ENCODE results near the gene TRIM68. TPM values are rescaled to one million over a fixed set of nuclear protein-coding genes. Genes with fewer than 3 reads are reported as not detected.
A peak's percentile ranks its signal among the peaks of the same experiment; 100 is the strongest.

The TRIM68 gene
- total and polyA plus RNA-seq, 4 donors, result 2.6 to 11.2 (median 5.4) TPM

DNA sequence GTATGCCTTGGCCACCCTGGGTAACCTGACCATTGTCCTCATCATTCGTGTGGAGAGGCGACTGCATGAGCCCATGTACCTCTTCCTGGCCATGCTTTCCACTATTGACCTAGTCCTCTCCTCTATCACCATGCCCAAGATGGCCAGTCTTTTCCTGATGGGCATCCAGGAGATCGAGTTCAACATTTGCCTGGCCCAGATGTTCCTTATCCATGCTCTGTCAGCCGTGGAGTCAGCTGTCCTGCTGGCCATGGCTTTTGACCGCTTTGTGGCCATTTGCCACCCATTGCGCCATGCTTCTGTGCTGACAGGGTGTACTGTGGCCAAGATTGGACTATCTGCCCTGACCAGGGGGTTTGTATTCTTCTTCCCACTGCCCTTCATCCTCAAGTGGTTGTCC is 31.9 kb upstream of the TRIM68 start:
- H3K9me3 ChIP-seq (ENCODE audit: control insufficient read depth in 4 of 4, low read length in 3 of 4), result no peaks in the 10 kb centered on the region
- no peak overlapping the region for H3K4me3 ChIP-seq (ENCODE audit: low read depth in 1 of 3, low read length in 3 of 3)
- DNase-seq (ENCODE audit: low spot score), result no peak
- no peaks in the 10 kb centered on the region for H3K36me3 ChIP-seq (ENCODE audit: control insufficient read depth in 4 of 4, insufficient read depth in 3 of 4, low read depth in 1 of 4, low read length in 3 of 4)
- TF ChIP-seq RAD21 (IDR thresholded peaks at IDR 0.05), result no peak
- no peak for TF ChIP-seq JUND (IDR thresholded peaks at IDR 0.05)
- TF ChIP-seq, protein P1, sequence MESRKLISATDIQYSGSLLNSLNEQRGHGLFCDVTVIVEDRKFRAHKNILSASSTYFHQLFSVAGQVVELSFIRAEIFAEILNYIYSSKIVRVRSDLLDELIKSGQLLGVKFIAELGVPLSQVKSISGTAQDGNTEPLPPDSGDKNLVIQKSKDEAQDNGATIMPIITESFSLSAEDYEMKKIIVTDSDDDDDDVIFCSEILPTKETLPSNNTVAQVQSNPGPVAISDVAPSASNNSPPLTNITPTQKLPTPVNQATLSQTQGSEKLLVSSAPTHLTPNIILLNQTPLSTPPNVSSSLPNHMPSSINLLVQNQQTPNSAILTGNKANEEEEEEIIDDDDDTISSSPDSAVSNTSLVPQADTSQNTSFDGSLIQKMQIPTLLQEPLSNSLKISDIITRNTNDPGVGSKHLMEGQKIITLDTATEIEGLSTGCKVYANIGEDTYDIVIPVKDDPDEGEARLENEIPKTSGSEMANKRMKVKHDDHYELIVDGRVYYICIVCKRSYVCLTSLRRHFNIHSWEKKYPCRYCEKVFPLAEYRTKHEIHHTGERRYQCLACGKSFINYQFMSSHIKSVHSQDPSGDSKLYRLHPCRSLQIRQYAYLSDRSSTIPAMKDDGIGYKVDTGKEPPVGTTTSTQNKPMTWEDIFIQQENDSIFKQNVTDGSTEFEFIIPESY (IDR thresholded peaks at IDR 0.05), result no peak
- TF ChIP-seq, protein P2, sequence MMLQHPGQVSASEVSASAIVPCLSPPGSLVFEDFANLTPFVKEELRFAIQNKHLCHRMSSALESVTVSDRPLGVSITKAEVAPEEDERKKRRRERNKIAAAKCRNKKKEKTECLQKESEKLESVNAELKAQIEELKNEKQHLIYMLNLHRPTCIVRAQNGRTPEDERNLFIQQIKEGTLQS (IDR thresholded peaks at IDR 0.05), result no peak
- 86% methylated on average over 6 of the region's 6 CpGs for WGBS
- H3K9ac ChIP-seq (ENCODE audit: low read depth in 1 of 2, low read length in 2 of 2), result no peak overlapping the region
- H3K27ac ChIP-seq (ENCODE audit: low read depth in 1 of 2, low read length in 2 of 2), result no peak overlapping the region
- H3K4me1 ChIP-seq (ENCODE audit: control insufficient read depth in 4 of 4, insufficient read depth in 4 of 4, low read length in 3 of 4), result peaks cover 0 to 3% (median 2%) of the 10 kb centered on the region in 4 donors
- peaks cover 0 to 10% (median 0%) of the 10 kb centered on the region in 4 donors for H3K27me3 ChIP-seq (ENCODE audit: control insufficient read depth in 4 of 4, insufficient read depth in 4 of 4, low read length in 3 of 4)

DNA sequence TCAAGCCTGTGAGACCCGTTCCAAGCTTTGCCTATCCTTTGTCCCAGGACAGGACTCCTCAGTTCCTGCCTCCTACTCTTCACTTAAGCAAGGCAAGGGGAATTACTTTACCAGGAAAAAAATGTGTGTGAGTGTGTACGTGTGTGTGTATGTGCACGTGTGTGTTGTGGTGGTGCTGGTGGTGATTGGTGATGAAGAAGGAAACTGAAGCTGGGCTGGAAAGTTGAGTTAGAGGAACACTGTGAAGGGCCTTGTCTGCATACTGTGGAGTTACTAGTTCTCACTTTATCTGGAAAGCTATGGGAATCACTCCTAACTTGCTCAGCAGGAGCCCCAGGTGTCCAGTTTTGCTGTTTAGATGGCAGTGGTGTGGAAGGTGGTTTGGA is 29.6 kb upstream of the TRIM68 start:
- DNase-seq (ENCODE audit: low spot score), result no peak
- H3K9ac ChIP-seq (ENCODE audit: low read depth in 1 of 2, low read length in 2 of 2), result no peak overlapping the region
- TF ChIP-seq, protein P2 (IDR thresholded peaks at IDR 0.05), result no peak
- no peak for TF ChIP-seq RXRA (IDR thresholded peaks at IDR 0.05)
- TF ChIP-seq, protein P3, sequence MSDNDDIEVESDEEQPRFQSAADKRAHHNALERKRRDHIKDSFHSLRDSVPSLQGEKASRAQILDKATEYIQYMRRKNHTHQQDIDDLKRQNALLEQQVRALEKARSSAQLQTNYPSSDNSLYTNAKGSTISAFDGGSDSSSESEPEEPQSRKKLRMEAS (IDR thresholded peaks at IDR 0.05), result no peak
- H3K4me3 ChIP-seq (ENCODE audit: low read depth in 1 of 3, low read length in 3 of 3), result no peak overlapping the region
- 88% methylated on average over 3 of the region's 3 CpGs for WGBS
- peaks cover 0 to 12% (median 0%) of the 10 kb centered on the region in 4 donors for H3K27me3 ChIP-seq (ENCODE audit: control insufficient read depth in 4 of 4, insufficient read depth in 4 of 4, low read length in 3 of 4)
- no peak overlapping the region for H3K27ac ChIP-seq (ENCODE audit: low read depth in 1 of 2, low read length in 2 of 2)
- no peaks in the 10 kb centered on the region for H3K36me3 ChIP-seq (ENCODE audit: control insufficient read depth in 4 of 4, insufficient read depth in 3 of 4, low read depth in 1 of 4, low read length in 3 of 4)
- no peaks in the 10 kb centered on the region for H3K9me3 ChIP-seq (ENCODE audit: control insufficient read depth in 4 of 4, low read length in 3 of 4)
- peaks cover 0 to 3% (median 2%) of the 10 kb centered on the region in 4 donors for H3K4me1 ChIP-seq (ENCODE audit: control insufficient read depth in 4 of 4, insufficient read depth in 4 of 4, low read length in 3 of 4)

DNA sequence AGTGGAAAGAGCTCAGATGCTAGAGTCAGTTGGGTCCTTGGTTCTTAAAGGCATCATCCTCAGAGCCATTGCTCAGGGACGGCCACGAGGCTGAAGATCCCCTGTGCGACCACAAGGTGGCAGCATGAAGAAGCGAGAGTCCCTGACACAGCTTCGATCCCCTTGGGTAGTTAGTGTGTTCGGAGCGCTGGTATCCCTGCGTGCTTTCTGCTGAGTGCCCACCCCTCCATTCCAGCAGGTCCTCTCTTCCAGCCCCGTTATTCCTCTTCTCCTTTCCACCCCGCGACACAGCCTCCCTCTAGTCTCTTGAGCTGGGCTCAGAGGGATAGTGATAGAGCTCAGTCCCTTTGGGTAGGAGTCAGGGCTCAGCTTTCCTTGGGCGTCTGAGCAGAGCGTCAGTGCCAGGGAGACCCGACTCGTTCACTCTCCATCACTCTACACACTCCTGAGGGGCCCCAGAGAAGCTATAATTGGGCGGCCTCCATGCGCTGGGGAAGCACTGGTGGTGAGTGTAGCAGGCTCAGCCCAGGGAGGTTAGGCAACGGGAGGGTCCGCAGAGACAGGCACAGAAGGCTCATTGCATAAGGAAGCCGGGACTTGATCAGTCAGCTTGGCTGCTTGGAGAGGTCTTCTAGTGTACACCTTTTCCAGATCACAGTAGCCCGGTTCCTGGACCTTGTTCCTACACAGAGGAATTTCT is 29.1 kb upstream of the TRIM68 start, which contains the start of gene OR51D1:
TSS of gene OR51D1 (plus strand) at position 516 of the 700 bp plus-strand sequence. CDS start 2,314 bp downstream, outside the sequence.
- TF ChIP-seq, protein P4, sequence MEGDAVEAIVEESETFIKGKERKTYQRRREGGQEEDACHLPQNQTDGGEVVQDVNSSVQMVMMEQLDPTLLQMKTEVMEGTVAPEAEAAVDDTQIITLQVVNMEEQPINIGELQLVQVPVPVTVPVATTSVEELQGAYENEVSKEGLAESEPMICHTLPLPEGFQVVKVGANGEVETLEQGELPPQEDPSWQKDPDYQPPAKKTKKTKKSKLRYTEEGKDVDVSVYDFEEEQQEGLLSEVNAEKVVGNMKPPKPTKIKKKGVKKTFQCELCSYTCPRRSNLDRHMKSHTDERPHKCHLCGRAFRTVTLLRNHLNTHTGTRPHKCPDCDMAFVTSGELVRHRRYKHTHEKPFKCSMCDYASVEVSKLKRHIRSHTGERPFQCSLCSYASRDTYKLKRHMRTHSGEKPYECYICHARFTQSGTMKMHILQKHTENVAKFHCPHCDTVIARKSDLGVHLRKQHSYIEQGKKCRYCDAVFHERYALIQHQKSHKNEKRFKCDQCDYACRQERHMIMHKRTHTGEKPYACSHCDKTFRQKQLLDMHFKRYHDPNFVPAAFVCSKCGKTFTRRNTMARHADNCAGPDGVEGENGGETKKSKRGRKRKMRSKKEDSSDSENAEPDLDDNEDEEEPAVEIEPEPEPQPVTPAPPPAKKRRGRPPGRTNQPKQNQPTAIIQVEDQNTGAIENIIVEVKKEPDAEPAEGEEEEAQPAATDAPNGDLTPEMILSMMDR (IDR thresholded peaks at IDR 0.05; ENCODE audit: low read depth, low read length, missing input control), result peak; percentile 83
- peak; percentile 74 to 84 for TF ChIP-seq RAD21 (IDR thresholded peaks at IDR 0.05)
- no peak for TF ChIP-seq EGR1 (IDR thresholded peaks at IDR 0.05; ENCODE audit: low read depth in 2 of 2)
- TF ChIP-seq NR2F2 (IDR thresholded peaks at IDR 0.05), result no peak
- TF ChIP-seq, protein P5, sequence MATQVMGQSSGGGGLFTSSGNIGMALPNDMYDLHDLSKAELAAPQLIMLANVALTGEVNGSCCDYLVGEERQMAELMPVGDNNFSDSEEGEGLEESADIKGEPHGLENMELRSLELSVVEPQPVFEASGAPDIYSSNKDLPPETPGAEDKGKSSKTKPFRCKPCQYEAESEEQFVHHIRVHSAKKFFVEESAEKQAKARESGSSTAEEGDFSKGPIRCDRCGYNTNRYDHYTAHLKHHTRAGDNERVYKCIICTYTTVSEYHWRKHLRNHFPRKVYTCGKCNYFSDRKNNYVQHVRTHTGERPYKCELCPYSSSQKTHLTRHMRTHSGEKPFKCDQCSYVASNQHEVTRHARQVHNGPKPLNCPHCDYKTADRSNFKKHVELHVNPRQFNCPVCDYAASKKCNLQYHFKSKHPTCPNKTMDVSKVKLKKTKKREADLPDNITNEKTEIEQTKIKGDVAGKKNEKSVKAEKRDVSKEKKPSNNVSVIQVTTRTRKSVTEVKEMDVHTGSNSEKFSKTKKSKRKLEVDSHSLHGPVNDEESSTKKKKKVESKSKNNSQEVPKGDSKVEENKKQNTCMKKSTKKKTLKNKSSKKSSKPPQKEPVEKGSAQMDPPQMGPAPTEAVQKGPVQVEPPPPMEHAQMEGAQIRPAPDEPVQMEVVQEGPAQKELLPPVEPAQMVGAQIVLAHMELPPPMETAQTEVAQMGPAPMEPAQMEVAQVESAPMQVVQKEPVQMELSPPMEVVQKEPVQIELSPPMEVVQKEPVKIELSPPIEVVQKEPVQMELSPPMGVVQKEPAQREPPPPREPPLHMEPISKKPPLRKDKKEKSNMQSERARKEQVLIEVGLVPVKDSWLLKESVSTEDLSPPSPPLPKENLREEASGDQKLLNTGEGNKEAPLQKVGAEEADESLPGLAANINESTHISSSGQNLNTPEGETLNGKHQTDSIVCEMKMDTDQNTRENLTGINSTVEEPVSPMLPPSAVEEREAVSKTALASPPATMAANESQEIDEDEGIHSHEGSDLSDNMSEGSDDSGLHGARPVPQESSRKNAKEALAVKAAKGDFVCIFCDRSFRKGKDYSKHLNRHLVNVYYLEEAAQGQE (IDR thresholded peaks at IDR 0.05), result no peak
- Histone ChIP-seq H3K9me3 (ENCODE audit: control insufficient read depth in 4 of 4, low read length in 3 of 4) (no peaks in the 10 kb centered on the region), H3K4me1 (ENCODE audit: control insufficient read depth in 4 of 4, insufficient read depth in 4 of 4, low read length in 3 of 4) (peaks cover 0 to 3% (median 2%) of the 10 kb centered on the region in 4 donors), H3K27ac (ENCODE audit: low read depth in 1 of 2, low read length in 2 of 2) (no peak within 1 kb of the TSS), H3K27me3 (ENCODE audit: control insufficient read depth in 4 of 4, insufficient read depth in 4 of 4, low read length in 3 of 4) (peaks cover 0 to 11% (median 0%) of the 10 kb centered on the region in 4 donors), H3K36me3 (ENCODE audit: control insufficient read depth in 4 of 4, insufficient read depth in 3 of 4, low read depth in 1 of 4, low read length in 3 of 4) (no peaks in the 10 kb centered on the region), H3K4me3 (ENCODE audit: low read depth in 1 of 3, low read length in 3 of 3) (no peak within 1 kb of the TSS), H3K9ac (ENCODE audit: low read depth in 1 of 2, low read length in 2 of 2) (no peak within 1 kb of the TSS)
- 33% methylated on average over 21 of the region's 21 CpGs for WGBS
- DNase-seq (ENCODE audit: low spot score), result peak; percentile 73

Data from liver (tissue), 9 donors.